ENCODE results near the gene SLC17A1.

- TF ChIP-seq CTCF (IDR thresholded peaks at IDR 0.05) (no peak), POLR2A (IDR thresholded peaks at IDR 0.05) (no peak)
Measured at GRCh38 chr6:25862199-25862598, 30.3 kb upstream of the SLC17A1 start.
